ENCODE results near the gene KDM4B. TPM values are rescaled to one million over a fixed set of nuclear protein-coding genes. Genes with fewer than 3 reads are reported as not detected.

Gene KDM4B
- total and polyA plus RNA-seq, 7 donors, result 9.3 to 45.9 (median 29.5) TPM

GRCh38 chr19:5127717-5128116 lies 158.8 kb downstream of the KDM4B start:
- ATAC-seq (peak; percentile 7 to 26 (median 11)), DNase-seq (no peak)
- Histone ChIP-seq H3K4me3 (no peak overlapping the region), H3K9me3 (no peaks in the 10 kb centered on the region), H3K27ac (no peak overlapping the region), H3K36me3 (ENCODE audit: insufficient read depth in 1 of 2, low read depth in 1 of 2) (peaks cover 0 to 30% of the 10 kb centered on the region in 2 donors), H3K27me3 (ENCODE audit: insufficient read depth in 3 of 3, low read length in 2 of 3) (no peaks in the 10 kb centered on the region), H3K4me1 (peaks cover 15% of the 10 kb centered on the region)
- TF ChIP-seq CTCF (IDR thresholded peaks at IDR 0.05), result no peak
- intact Hi-C loops (cut with DNase I), result no loop called here
- whole genome bisulfite sequencing, 3 donors, result 57 to 70% (median 58%) methylated on average over 6 to 12 of the region's 12 CpGs

GRCh38 chr19:5128251-5128935 lies 159.5 kb downstream of the KDM4B start:
- peaks cover 15% of the 10 kb centered on the region for H3K4me1 ChIP-seq
- H3K27ac ChIP-seq, result no peak overlapping the region
- no peak overlapping the region for H3K4me3 ChIP-seq
- no peaks in the 10 kb centered on the region for H3K9me3 ChIP-seq
- DNase-seq (peak; percentile 56 to 78), ATAC-seq (peak; percentile 50 to 81 (median 67))
- H3K36me3 ChIP-seq (ENCODE audit: insufficient read depth in 1 of 2, low read depth in 1 of 2), result peaks cover 0 to 30% of the 10 kb centered on the region in 2 donors
- WGBS, 3 donors, result 19 to 37% (median 26%) methylated on average over 17 to 25 of the region's 25 CpGs
- H3K27me3 ChIP-seq (ENCODE audit: insufficient read depth in 3 of 3, low read length in 2 of 3), result no peaks in the 10 kb centered on the region
- no peak for TF ChIP-seq CTCF (IDR thresholded peaks at IDR 0.05)
- intact Hi-C loops (cut with DNase I), result no loop called here

GRCh38 chr19:5128936-5129389 lies 160.1 kb downstream of the KDM4B start:
- peak in 1 of 2 donors; percentile 67 for DNase-seq
- H3K27me3 ChIP-seq (ENCODE audit: insufficient read depth in 3 of 3, low read length in 2 of 3), result no peaks in the 10 kb centered on the region
- peak in 3 of 4 donors; percentile 48 to 68 (median 50) for ATAC-seq
- H3K27ac ChIP-seq, result no peak overlapping the region
- H3K4me1 ChIP-seq, result peaks cover 15% of the 10 kb centered on the region
- no peak for TF ChIP-seq CTCF (IDR thresholded peaks at IDR 0.05)
- H3K4me3 ChIP-seq, result no peak overlapping the region
- intact Hi-C loops (cut with DNase I), result no loop called here
- no peaks in the 10 kb centered on the region for H3K9me3 ChIP-seq
- WGBS, 3 donors, result 28 to 42% (median 38%) methylated on average over 9 of the region's 9 CpGs
- peaks cover 0 to 33% of the 10 kb centered on the region in 2 donors for H3K36me3 ChIP-seq (ENCODE audit: insufficient read depth in 1 of 2, low read depth in 1 of 2)

GRCh38 chr19:5129691-5130090 lies 160.8 kb downstream of the KDM4B start:
- H3K27me3 ChIP-seq (ENCODE audit: insufficient read depth in 3 of 3, low read length in 2 of 3), result no peaks in the 10 kb centered on the region
- TF ChIP-seq CTCF (IDR thresholded peaks at IDR 0.05), result no peak
- intact Hi-C loops (cut with DNase I), result no loop called here
- no peak overlapping the region for H3K27ac ChIP-seq
- peaks cover 15% of the 10 kb centered on the region for H3K4me1 ChIP-seq
- DNase-seq (no peak), ATAC-seq (no peak)
- 90 to 93% (median 92%) methylated on average over 13 of the region's 13 CpGs for WGBS, 3 donors
- H3K4me3 ChIP-seq, result no peak overlapping the region
- no peaks in the 10 kb centered on the region for H3K9me3 ChIP-seq
- peaks cover 0 to 40% of the 10 kb centered on the region in 2 donors for H3K36me3 ChIP-seq (ENCODE audit: insufficient read depth in 1 of 2, low read depth in 1 of 2)

All from psoas muscle (tissue), 8 donors.